NCI-H1417 treated with DMSO at 0.1 percent for 48 hours (cell line): ENCODE data around the gene ERG.

Experiments used
- DNase-seq: peaks from one replicate; lab custom pipeline; 2025; lab: John Stamatoyannopoulos, UW

The ERG gene

DNA sequence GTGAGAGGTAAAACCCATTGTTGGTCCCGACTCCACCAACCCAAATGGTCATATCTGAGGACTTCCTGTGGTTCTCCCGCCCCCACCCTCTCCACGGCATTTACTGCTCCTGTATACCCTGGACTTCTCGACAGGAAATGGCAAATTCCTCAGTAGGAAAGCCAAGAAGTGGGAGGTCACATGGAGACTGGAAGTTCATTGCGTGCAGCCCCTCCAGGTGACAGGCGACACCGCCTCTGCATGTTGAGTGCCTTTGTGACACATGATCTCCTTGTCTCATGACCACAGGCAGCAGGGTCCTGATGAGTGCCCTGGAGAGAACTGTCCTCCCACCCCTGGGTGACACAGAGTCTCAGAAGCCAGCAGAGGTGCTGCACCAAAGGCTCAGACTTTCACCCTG, 24.2 kb downstream of the ERG start:
- no peak for DNase-seq

- DNase-seq: no peak
Measured at GRCh38 chr21:38472412-38473108, 25.7 kb downstream of the ERG start.

DNA sequence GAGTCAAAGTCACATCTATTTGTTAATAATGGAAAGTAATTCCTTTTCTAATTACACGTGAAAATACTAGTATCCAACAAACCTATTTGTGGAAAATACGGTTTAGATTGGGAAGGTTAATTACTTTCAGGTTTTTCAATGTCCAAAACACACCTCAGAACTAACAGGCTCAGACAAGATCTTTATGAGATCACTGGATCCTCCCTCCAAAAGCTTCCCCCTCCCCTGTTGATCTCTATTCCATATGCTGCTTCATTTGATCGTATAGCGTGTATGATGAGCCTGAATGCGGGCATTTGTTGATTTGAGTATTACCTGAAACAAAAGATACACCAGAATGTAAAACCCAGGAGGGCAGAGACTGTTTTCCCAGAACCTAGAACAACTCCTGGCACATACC, 26.5 kb downstream of the ERG start:
- DNase-seq: no peak

GRCh38 chr21:38470755-38471154, 27.5 kb downstream of the ERG start:
- DNase-seq: no peak

DNA sequence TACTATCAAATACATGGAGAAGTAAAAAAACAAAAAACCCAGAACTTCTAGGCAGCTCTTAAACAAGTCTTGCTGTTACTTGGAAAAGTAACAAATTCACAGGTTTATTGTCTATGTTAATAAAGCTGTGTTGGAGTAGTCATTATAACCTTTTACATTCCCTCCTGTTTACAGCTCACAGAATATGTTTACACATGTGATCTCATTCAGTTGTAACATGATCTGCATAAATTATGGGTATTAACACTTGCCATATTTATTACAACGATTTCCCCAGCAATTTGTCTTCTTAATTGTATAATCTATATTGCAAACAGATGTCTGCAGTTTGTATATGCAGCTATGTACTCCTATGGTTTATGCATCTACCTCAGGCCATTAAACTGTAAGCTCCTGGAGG, 28.6 kb downstream of the ERG start:
- DNase-seq: no peak

GRCh38 chr21:38468989-38469388, 29.3 kb downstream of the ERG start:
- no peak for DNase-seq

- DNase-seq: no peak
Measured at GRCh38 chr21:38467911-38468310, 30.4 kb downstream of the ERG start.

DNA sequence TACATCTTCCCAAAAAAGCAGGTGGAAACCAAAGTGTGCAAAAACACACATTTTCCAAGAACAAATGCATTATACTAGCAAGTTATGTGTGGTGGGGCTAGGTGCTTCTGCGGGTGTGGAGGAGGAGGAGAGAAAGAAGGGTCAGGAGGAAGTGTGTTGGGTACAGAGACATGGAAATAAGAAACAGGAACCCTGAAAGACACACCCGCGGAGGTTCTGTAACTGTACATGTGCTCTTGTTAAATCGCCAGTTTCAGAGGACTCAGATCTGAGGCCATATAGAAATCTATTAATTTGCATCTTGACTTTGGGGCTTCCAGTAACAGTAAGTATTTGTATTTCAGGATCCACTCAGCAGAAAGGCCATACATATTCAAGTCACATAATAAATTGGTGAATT, 30.9 kb downstream of the ERG start:
- DNase-seq: no peak

GRCh38 chr21:38460171-38460742, 38.0 kb downstream of the ERG start:
- no peak for DNase-seq

DNA sequence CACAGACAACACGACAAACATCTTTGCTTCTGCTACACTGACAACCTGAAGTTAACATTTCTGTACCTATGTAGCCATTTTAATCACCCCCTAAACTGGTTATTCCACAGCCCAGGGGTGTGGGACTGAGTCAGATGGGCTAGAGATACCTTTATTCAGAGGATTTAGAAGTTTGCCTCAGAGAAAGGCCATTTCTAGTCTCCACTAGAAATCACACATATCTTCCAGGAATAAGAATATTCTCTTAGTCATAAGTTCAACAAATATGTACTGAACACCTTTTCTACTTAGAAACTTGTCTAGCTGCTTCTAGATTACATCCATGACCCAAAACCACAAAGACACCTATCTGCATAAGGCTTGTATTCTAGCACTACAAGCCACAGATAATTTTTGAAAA, 38.8 kb downstream of the ERG start:
- DNase-seq: no peak

DNA sequence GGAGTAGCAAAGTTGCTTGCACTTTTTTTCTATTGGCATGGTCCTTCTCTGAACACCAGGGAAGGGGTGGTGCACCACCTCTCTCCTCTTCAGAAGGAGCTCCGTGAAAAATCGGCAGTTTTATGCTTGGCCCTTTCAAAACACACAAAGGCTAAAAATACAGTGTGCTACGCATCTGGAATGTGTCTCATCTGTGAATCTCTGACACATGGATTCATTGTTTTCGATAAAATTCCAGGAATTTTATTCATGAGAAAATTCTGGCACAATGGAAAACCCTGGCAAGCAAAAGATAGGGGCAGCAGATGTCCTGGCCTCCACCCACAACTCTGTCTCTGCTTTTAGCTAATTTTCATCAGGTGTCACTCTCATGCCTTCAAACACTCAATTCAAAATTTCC, 42.9 kb downstream of the ERG start:
- no peak for DNase-seq

GRCh38 chr21:38454702-38455101, 43.6 kb downstream of the ERG start:
- no peak for DNase-seq

DNA sequence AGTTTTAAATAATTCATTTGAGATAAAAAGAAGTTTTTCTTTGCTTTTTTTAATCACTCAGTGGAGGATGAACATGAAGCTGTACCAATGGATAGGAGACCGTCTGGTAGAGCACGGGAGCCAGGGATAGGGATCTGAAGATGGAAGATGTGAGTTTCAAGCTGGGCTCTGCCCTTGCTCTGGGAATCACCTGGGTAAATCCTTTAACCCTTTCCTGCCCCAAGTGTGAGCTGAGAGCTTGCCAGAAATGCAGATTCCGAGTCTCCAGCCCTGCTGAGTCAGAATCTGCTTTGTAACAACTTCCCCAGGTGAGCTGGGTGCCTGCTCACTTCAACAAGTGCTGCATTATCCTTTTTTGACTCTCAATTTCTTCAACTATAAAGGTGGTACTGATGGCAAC, 44.1 kb downstream of the ERG start:
- DNase-seq: no peak

GRCh38 chr21:38448671-38449385, 49.4 kb downstream of the ERG start:
- DNase-seq: no peak

DNA sequence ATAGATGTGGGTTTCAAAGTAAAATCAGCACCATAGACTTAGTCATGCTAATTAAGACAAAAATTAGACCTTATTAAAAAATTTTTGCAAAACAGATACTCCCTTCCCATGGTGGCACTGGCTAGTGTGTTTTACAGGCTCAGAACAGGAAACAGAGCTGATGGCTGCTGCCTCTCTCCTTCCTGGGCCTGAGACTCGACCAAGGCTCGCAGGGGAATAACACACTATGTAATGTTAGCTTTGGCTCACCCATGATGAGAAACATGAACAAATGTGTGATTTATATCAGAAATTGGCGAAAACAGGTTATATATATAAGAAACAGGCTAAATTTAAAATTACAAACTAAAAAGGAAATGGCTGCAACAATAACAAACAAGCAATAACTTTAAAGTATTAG, 50.7 kb downstream of the ERG start:
- DNase-seq: no peak

DNA sequence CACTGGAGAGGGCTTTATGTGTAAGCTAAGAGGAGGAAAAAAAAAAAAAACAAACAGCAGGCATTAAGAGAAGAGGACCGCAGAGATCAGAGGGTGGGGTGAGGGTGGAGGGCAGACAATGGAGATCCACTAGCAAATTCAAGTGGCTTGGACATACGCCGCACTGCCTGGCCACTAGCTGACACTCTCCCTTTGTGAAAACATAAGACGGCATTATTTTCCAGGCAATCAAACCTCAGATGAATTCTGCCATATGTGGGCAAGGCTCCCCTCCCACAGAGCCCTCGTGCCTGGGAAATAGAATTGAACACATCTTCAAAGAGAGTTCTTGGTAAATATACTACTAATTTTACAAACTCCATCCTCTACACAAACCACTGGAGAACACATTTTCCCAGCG, 53.6 kb downstream of the ERG start:
- DNase-seq: no peak

DNA sequence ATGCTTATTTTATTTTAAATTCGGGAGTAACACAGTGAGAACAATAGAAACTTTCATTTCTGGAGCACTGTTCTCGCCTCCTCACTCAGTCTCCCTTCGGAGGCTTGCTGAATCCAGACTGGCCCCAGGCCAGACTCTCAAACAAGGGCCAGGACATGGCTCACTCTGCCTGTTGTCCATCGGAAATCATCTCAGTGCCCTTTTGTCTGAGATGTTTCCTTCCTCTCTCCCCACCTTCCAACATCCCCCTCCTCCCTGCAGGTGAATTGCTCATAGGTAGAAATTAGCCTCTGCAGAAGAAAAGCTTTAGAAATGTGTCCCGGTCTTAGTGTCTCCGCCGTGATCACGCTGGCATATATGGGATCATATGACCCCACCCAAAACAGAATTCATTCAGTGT, 55.2 kb downstream of the ERG start:
- no peak for DNase-seq

DNA sequence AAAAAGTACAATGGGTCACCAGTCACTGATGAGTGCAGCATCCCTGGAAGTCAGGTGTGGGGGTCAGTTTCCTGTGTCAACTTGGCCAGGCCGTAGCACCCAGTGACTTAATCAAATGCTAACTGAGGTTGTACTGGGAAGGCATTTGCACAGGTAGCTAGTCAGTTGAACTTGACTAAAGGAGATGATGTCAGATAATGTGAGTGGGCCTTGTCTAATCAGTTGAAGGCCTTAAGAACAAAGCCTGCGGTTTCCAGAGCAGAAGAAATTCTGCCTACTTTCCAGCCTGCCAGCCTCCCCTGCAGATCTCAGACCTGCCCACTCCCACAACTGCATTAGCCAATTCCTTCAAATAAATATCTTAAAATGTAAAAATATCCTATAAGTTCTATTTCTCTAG, 57.1 kb downstream of the ERG start:
- no peak for DNase-seq

- DNase-seq: no peak
Measured at GRCh38 chr21:38440746-38441145, 57.5 kb downstream of the ERG start.

- no peak for DNase-seq
Measured at GRCh38 chr21:38439957-38440356, 58.3 kb downstream of the ERG start.

DNA sequence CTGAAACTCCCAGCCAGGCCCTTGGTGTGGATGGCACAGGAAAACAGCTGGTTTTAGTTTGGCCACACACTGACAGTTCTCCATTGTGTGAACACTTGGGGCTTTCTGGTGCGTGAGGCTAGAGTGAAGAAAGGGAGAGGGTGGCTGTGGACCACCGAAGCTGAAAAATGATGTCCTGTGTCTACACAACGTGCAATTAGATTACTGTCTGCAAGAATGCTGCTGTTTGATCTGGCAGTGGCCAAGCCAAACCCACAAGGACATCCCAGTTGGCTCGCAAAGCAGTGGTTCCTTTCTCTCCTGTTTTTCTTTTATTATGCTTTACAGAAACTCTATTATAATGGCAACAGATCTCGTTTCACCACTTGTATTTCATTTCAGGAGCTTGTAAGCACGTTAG, 58.9 kb downstream of the ERG start:
- no peak for DNase-seq

GRCh38 chr21:38438462-38438893, 59.8 kb downstream of the ERG start:
- no peak for DNase-seq

- DNase-seq: no peak
Measured at GRCh38 chr21:38436341-38436740, 61.9 kb downstream of the ERG start.
